GM12878 (cell line): ENCODE results near the gene EXOC3L4. TPM values are rescaled to one million over a fixed set of nuclear protein-coding genes. Genes with fewer than 3 reads are reported as not detected.

Experiments used
- ATF7 ChIP-seq: fragments of 450-650 bp; IDR thresholded peaks from 2 replicates; pipeline ENCODE4 v1.6.1; 2016; ENCODE audit warnings: low read depth, mild to moderate bottlenecking
- CHD1 ChIP-seq: IDR thresholded peaks from 2 replicates; pipeline ENCODE4 v1.6.1; 2012; ENCODE audit warnings: low read depth, low read length, improper control_type of control experiment
- CREB1 ChIP-seq: IDR thresholded peaks from 2 replicates; pipeline ENCODE4 v1.6.1; 2012; ENCODE audit warnings: low read depth, mild to moderate bottlenecking, inconsistent platforms
- CREM ChIP-seq: IDR thresholded peaks from 2 replicates; pipeline ENCODE4 v1.6.1; 2014; ENCODE audit warnings: antibody characterized with exemption, low read depth
- ETV6 ChIP-seq, 2 experiments: fragments of 450-650 bp in 1 of 2; IDR thresholded peaks in 1 of 2; conservative IDR thresholded peaks in 1 of 2; 2 replicates each; pipeline ENCODE4 v1.6.1; 2014; ENCODE audit warnings: antibody characterized with exemption in 1 of 2, borderline replicate concordance in 1 of 2, low read depth in 1 of 2, mild to moderate bottlenecking in 1 of 2, moderate library complexity in 1 of 2
- FOXK2 ChIP-seq: fragments of 450-650 bp; IDR thresholded peaks from 2 replicates; pipeline ENCODE4 v1.6.1; 2017; ENCODE audit warnings: mild to moderate bottlenecking, moderate library complexity
- PAX8 ChIP-seq: fragments of 450-650 bp; IDR thresholded peaks from 2 replicates; pipeline ENCODE4 v1.6.1; 2017; ENCODE audit warnings: mild to moderate bottlenecking, moderate library complexity
- SIN3A ChIP-seq: IDR thresholded peaks from 2 replicates; pipeline ENCODE4 v1.6.1; 2012; ENCODE audit warnings: low read depth, low read length, improper control_type of control experiment
- TBL1XR1 ChIP-seq: IDR thresholded peaks from 2 replicates; pipeline ENCODE4 v1.6.1; 2012; ENCODE audit warnings: low read depth, low read length, improper control_type of control experiment
- ZNF24 ChIP-seq: fragments of 450-650 bp; IDR thresholded peaks from 2 replicates; pipeline ENCODE4 v1.6.1; 2017; ENCODE audit warnings: antibody characterized with exemption, mild to moderate bottlenecking
- ZZZ3 ChIP-seq: IDR thresholded peaks from 2 replicates; pipeline ENCODE4 v1.6.1; 2011; ENCODE audit warnings: low read depth; ENCODE audit not compliant: control insufficient read depth, insufficient read length
- polyA plus RNA-seq, 11 experiments: library from polyadenylated mRNA; depleted of rRNA in 4 of 11; unstranded in 6 of 11; stranded (reverse) in 5 of 11; fragments of >200 nt; fragmentation: Nextera tagmentation in 4 of 11; fragmentation: Illumina TruSeq in 1 of 11; extraction: Ambion mirVana in 4 of 11; extraction: Trizol in 1 of 11; gene quantifications; 1 replicate in 1 of 11; 2 replicates in 10 of 11; pipeline versions ENCODE4 v1.2.1 to v1.2.3, GENCODE V29; 2011 to 2016; ENCODE audit warnings: inconsistent platforms in 2 of 11, missing spikeins in 2 of 11, low read depth in 1 of 11
- total RNA-seq, 4 experiments: library from RNA; depleted of rRNA in 3 of 4; stranded (reverse); fragments of >200 nt in 3 of 4; fragmentation: Illumina TruSeq in 1 of 4; extraction: Trizol in 1 of 4; gene quantifications; 2 replicates each; pipeline versions ENCODE4 v1.2.1 to v1.2.3, GENCODE V29; 2013 to 2021
- TF ChIP-seq, protein P1 (sequence below): IDR thresholded peaks from 2 replicates; pipeline ENCODE4 v1.6.1; 2012; ENCODE audit warnings: mild to moderate bottlenecking, low read depth, low read length
- TF ChIP-seq, protein P2 (sequence below): IDR thresholded peaks from 2 replicates; pipeline ENCODE4 v1.6.1; 2011; ENCODE audit warnings: borderline replicate concordance, low read depth, mild to moderate bottlenecking, moderate library complexity, low read length; ENCODE audit not compliant: insufficient read depth, poor library complexity, severe bottlenecking
- TF ChIP-seq, protein P3 (sequence below): fragments of 450-650 bp; IDR thresholded peaks from 2 replicates; pipeline ENCODE4 v1.6.1; 2016; ENCODE audit warnings: mild to moderate bottlenecking, moderate library complexity, borderline replicate concordance
- TF ChIP-seq, protein P4 (sequence below): IDR thresholded peaks from 2 replicates; pipeline ENCODE4 v1.6.1; 2011; ENCODE audit warnings: low read depth, low read length, improper control_type of control experiment, borderline replicate concordance
- TF ChIP-seq, protein P5 (sequence below): fragments of 450-650 bp; IDR thresholded peaks from 2 replicates; pipeline ENCODE4 v1.6.1; 2017; ENCODE audit warnings: borderline replicate concordance

Gene EXOC3L4
- total and polyA plus RNA-seq, 10 of the 15 experiments (the other 5 are each of a cell fraction or from before 2014, with no cell fraction given): not detected

DNA sequence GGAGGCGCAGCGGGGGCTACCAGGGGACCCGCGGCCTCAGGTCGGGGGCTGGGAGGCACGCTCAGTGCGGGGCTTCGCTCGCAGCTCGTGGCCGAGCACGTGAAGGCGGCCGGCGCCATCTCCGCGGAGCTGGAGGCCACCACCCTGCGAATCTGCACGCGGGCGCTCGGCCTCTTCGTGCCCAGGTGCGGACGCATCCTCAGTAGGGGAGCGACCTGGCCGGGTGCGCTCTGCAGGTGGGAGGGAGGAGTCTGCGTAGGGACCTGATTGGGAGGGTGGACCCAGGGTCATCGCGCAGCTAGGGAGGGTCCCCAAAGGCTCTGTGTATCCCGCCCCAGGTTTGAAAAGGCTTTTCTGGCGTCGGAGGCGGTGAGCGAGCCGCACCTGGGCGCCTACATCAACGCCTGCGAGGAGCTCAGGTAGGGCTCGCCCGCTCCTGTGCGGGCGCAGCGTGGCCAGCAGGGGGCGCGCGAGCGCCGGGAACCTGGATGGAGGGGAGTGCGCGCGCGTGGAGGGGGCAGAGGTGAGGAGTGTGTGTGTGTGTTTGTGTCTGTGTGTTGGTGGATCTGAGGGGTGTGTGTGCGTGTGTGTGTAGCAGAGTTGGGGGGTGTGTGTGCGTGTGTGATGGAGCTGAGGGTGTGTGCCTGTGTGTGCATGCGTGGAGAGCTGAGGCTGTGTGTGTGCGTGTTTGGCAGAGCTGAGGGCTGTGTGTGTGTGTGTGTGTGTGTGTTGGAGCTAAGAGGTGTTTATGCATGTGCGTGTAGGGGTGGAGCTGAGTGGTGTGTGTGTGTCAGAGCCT is 10.3 kb downstream of the EXOC3L4 start (continued):
- TF ChIP-seq, protein P1, sequence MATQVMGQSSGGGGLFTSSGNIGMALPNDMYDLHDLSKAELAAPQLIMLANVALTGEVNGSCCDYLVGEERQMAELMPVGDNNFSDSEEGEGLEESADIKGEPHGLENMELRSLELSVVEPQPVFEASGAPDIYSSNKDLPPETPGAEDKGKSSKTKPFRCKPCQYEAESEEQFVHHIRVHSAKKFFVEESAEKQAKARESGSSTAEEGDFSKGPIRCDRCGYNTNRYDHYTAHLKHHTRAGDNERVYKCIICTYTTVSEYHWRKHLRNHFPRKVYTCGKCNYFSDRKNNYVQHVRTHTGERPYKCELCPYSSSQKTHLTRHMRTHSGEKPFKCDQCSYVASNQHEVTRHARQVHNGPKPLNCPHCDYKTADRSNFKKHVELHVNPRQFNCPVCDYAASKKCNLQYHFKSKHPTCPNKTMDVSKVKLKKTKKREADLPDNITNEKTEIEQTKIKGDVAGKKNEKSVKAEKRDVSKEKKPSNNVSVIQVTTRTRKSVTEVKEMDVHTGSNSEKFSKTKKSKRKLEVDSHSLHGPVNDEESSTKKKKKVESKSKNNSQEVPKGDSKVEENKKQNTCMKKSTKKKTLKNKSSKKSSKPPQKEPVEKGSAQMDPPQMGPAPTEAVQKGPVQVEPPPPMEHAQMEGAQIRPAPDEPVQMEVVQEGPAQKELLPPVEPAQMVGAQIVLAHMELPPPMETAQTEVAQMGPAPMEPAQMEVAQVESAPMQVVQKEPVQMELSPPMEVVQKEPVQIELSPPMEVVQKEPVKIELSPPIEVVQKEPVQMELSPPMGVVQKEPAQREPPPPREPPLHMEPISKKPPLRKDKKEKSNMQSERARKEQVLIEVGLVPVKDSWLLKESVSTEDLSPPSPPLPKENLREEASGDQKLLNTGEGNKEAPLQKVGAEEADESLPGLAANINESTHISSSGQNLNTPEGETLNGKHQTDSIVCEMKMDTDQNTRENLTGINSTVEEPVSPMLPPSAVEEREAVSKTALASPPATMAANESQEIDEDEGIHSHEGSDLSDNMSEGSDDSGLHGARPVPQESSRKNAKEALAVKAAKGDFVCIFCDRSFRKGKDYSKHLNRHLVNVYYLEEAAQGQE: no peak
- TF ChIP-seq, protein P2, sequence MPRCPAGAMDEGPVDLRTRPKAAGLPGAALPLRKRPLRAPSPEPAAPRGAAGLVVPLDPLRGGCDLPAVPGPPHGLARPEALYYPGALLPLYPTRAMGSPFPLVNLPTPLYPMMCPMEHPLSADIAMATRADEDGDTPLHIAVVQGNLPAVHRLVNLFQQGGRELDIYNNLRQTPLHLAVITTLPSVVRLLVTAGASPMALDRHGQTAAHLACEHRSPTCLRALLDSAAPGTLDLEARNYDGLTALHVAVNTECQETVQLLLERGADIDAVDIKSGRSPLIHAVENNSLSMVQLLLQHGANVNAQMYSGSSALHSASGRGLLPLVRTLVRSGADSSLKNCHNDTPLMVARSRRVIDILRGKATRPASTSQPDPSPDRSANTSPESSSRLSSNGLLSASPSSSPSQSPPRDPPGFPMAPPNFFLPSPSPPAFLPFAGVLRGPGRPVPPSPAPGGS: no peak
- TF ChIP-seq FOXK2 (peak; percentile 15; the same call in 1 of the 2 replicates), PAX8 (no peak), CHD1 (no peak), SIN3A (no peak), CREB1 (no peak), ZNF24 (no peak), TBL1XR1 (no peak), ATF7 (peak; percentile 30; the same call in 1 of the 2 replicates), ETV6 (conservative IDR thresholded peaks at IDR 0.05 in 1 of 2, IDR thresholded peaks at IDR 0.05 in 1 of 2; ENCODE audit: borderline replicate concordance in 1 of 2, low read depth in 1 of 2) (no peak), ZZZ3 (no peak), CREM (no peak)
- TF ChIP-seq, protein P3, sequence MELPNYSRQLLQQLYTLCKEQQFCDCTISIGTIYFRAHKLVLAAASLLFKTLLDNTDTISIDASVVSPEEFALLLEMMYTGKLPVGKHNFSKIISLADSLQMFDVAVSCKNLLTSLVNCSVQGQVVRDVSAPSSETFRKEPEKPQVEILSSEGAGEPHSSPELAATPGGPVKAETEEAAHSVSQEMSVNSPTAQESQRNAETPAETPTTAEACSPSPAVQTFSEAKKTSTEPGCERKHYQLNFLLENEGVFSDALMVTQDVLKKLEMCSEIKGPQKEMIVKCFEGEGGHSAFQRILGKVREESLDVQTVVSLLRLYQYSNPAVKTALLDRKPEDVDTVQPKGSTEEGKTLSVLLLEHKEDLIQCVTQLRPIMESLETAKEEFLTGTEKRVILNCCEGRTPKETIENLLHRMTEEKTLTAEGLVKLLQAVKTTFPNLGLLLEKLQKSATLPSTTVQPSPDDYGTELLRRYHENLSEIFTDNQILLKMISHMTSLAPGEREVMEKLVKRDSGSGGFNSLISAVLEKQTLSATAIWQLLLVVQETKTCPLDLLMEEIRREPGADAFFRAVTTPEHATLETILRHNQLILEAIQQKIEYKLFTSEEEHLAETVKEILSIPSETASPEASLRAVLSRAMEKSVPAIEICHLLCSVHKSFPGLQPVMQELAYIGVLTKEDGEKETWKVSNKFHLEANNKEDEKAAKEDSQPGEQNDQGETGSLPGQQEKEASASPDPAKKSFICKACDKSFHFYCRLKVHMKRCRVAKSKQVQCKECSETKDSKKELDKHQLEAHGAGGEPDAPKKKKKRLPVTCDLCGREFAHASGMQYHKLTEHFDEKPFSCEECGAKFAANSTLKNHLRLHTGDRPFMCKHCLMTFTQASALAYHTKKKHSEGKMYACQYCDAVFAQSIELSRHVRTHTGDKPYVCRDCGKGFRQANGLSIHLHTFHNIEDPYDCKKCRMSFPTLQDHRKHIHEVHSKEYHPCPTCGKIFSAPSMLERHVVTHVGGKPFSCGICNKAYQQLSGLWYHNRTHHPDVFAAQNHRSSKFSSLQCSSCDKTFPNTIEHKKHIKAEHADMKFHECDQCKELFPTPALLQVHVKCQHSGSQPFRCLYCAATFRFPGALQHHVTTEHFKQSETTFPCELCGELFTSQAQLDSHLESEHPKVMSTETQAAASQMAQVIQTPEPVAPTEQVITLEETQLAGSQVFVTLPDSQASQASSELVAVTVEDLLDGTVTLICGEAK: no peak
- TF ChIP-seq, protein P4, sequence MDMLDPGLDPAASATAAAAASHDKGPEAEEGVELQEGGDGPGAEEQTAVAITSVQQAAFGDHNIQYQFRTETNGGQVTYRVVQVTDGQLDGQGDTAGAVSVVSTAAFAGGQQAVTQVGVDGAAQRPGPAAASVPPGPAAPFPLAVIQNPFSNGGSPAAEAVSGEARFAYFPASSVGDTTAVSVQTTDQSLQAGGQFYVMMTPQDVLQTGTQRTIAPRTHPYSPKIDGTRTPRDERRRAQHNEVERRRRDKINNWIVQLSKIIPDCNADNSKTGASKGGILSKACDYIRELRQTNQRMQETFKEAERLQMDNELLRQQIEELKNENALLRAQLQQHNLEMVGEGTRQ: no peak
- TF ChIP-seq, protein P5, sequence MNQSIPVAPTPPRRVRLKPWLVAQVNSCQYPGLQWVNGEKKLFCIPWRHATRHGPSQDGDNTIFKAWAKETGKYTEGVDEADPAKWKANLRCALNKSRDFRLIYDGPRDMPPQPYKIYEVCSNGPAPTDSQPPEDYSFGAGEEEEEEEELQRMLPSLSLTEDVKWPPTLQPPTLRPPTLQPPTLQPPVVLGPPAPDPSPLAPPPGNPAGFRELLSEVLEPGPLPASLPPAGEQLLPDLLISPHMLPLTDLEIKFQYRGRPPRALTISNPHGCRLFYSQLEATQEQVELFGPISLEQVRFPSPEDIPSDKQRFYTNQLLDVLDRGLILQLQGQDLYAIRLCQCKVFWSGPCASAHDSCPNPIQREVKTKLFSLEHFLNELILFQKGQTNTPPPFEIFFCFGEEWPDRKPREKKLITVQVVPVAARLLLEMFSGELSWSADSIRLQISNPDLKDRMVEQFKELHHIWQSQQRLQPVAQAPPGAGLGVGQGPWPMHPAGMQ: no peak
